Measurements from ENCODE around the gene TANC2.

Gene TANC2

GRCh38 chr17:62975206-62975605 is 9.2 kb downstream of the TANC2 start:
- TF ChIP-seq GATA2 (IDR thresholded peaks at IDR 0.05; ENCODE audit: low read depth, low read length) (no peak), GATA3 (IDR thresholded peaks at IDR 0.05; ENCODE audit: low read depth, low read length) (no peak)

GRCh38 chr17:62980842-62981241 is 14.8 kb downstream of the TANC2 start:
- TF ChIP-seq GATA2 (IDR thresholded peaks at IDR 0.05; ENCODE audit: low read depth, low read length) (no peak), GATA3 (IDR thresholded peaks at IDR 0.05; ENCODE audit: low read depth, low read length) (no peak)

GRCh38 chr17:62981933-62982332 is 15.9 kb downstream of the TANC2 start:
- TF ChIP-seq GATA3 (IDR thresholded peaks at IDR 0.05; ENCODE audit: low read depth, low read length) (no peak), GATA2 (IDR thresholded peaks at IDR 0.05; ENCODE audit: low read depth, low read length) (no peak)

- TF ChIP-seq GATA2 (IDR thresholded peaks at IDR 0.05; ENCODE audit: low read depth, low read length), result no peak
Measured at GRCh38 chr17:62984801-62985200, 18.8 kb downstream of the TANC2 start.

GRCh38 chr17:62986549-62986948 is 20.5 kb downstream of the TANC2 start:
- TF ChIP-seq GATA2 (IDR thresholded peaks at IDR 0.05; ENCODE audit: low read depth, low read length), result no peak
- TF ChIP-seq GATA3 (IDR thresholded peaks at IDR 0.05; ENCODE audit: low read depth, low read length), result no peak

GRCh38 chr17:62987136-62987535 is 21.1 kb downstream of the TANC2 start:
- TF ChIP-seq GATA2 (IDR thresholded peaks at IDR 0.05; ENCODE audit: low read depth, low read length), result no peak
- no peak for TF ChIP-seq GATA3 (IDR thresholded peaks at IDR 0.05; ENCODE audit: low read depth, low read length)

GRCh38 chr17:62989501-62989900 is 23.5 kb downstream of the TANC2 start:
- no peak for TF ChIP-seq GATA3 (IDR thresholded peaks at IDR 0.05; ENCODE audit: low read depth, low read length)

- TF ChIP-seq GATA3 (IDR thresholded peaks at IDR 0.05; ENCODE audit: low read depth, low read length) (no peak), GATA2 (IDR thresholded peaks at IDR 0.05; ENCODE audit: low read depth, low read length) (no peak)
Measured at GRCh38 chr17:62994931-62995330, 28.9 kb downstream of the TANC2 start.

GRCh38 chr17:62995377-62995885 is 29.4 kb downstream of the TANC2 start:
- TF ChIP-seq GATA3 (IDR thresholded peaks at IDR 0.05; ENCODE audit: low read depth, low read length) (no peak), GATA2 (IDR thresholded peaks at IDR 0.05; ENCODE audit: low read depth, low read length) (no peak)

GRCh38 chr17:62996221-62996620 is 30.2 kb downstream of the TANC2 start:
- no peak for TF ChIP-seq GATA3 (IDR thresholded peaks at IDR 0.05; ENCODE audit: low read depth, low read length)
- TF ChIP-seq GATA2 (IDR thresholded peaks at IDR 0.05; ENCODE audit: low read depth, low read length), result no peak

- TF ChIP-seq GATA3 (IDR thresholded peaks at IDR 0.05; ENCODE audit: low read depth, low read length), result no peak
- no peak for TF ChIP-seq GATA2 (IDR thresholded peaks at IDR 0.05; ENCODE audit: low read depth, low read length)
Measured at GRCh38 chr17:62998166-62998565, 32.1 kb downstream of the TANC2 start.

- TF ChIP-seq GATA3 (IDR thresholded peaks at IDR 0.05; ENCODE audit: low read depth, low read length), result no peak
- TF ChIP-seq GATA2 (IDR thresholded peaks at IDR 0.05; ENCODE audit: low read depth, low read length), result no peak
Measured at GRCh38 chr17:62998665-62999393, 32.8 kb downstream of the TANC2 start.

GRCh38 chr17:62999736-63000135 is 33.7 kb downstream of the TANC2 start:
- no peak for TF ChIP-seq GATA3 (IDR thresholded peaks at IDR 0.05; ENCODE audit: low read depth, low read length)
- TF ChIP-seq GATA2 (IDR thresholded peaks at IDR 0.05; ENCODE audit: low read depth, low read length), result no peak

- no peak for TF ChIP-seq GATA2 (IDR thresholded peaks at IDR 0.05; ENCODE audit: low read depth, low read length)
- no peak for TF ChIP-seq GATA3 (IDR thresholded peaks at IDR 0.05; ENCODE audit: low read depth, low read length)
Measured at GRCh38 chr17:63001689-63002394, 35.8 kb downstream of the TANC2 start.

- TF ChIP-seq GATA2 (IDR thresholded peaks at IDR 0.05; ENCODE audit: low read depth, low read length) (no peak), GATA3 (IDR thresholded peaks at IDR 0.05; ENCODE audit: low read depth, low read length) (no peak)
Measured at GRCh38 chr17:63002625-63003024, 36.6 kb downstream of the TANC2 start.
